Hepatic stellate cell (primary cell): Measurements from ENCODE around the gene PDE1C.

Experiments used
- DNase-seq: peaks from one replicate; pipeline ENCODE4 v3.0.0; 2011; ENCODE audit warnings: low spot score

PDE1C gene

GRCh38 chr7:31991406-31991805 lies 78.8 kb downstream of the PDE1C start:
- no peak for DNase-seq

- DNase-seq = no peak
Observed at GRCh38 chr7:31986878-31987518, 83.2 kb downstream of the PDE1C start.

DNA sequence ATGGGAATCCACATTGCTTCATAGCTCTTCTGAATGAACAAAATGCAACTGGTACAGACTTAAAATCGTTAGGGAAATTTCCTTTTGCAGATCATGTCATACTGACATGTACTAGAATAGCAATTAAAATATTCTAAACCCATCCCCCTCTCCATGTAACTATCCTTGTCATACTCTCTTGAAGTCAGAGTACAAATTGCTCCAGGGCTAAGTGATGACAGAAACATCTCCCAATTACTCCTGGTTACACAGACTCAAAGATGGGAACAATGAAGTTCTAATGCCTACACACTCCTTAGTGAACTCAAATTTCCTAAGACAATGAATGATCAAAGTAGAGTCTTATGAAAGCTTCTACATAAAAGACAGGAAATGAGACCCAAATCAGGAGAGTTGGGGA lies 87.2 kb downstream of the PDE1C start:
- DNase-seq = no peak

DNA sequence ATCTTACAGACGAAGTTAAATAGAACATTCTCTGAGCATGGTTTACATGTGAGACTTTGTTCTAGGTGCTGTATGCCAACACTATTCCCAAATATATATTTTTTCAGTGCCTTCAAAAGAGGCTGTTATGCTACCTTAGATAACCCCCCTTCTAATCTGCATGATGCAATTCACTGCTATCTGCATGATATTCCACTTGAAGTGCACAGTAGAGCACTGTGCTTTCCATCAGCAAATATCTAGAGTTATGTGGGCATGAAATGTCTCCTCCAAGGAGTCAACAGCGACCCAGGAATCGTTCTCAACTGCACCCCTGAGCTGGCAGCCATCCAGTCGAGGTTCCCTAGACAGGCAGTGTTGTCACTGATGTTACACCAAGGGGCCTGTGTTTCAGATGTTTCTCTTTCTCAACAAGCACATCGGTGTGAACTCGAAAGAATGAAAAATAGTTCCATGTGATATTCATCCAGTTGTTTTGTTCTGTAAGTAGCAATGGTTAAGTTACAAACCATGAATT lies 88.3 kb downstream of the PDE1C start:
- no peak for DNase-seq

DNA sequence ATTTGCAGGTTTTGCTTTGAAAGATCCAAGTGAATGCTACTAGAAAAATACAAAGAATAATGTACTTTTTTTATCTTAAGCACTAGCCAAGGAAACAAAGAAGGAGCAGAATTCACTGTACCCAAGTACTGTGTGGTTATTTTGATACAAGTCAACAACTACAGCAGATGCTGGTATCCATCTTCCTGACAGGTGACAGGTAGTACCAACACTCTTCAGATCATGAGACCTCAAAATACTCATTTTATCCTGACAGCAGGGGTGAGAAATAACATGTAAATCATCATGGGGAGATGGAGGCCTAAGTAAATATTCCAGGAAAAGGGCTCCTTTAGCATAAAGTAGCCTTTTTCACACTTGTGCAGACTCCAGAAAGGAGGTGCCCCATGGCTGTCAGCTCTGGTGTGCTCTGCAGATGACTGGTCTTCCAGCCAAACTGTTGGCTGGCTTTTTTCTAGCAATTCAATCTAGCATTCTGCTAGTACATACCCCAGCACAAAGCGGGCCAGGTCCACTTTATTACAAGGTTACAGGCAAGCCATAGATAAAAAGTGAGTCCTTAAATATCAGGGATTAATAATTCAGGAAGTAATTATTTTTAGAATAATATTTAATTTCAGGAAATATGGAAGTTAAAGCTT lies 90.4 kb downstream of the PDE1C start:
- no peak for DNase-seq

DNA sequence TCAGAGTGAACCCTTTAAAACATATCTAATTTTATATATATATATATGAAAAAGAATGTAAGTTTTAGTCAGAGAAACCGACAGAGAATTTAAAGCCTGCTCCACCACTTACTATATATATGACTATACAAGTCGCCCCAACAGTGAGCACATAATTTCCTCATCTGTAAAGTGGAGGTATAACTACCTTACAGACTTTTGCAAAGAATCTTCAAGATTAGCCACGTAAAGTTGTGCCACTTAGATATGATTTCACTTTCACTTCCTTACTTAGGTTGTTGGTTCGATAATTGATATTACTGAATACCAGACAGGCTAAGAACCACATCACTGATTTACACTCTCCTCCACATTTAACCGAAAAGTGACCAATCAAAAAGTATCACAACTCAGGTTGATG lies 94.7 kb downstream of the PDE1C start:
- no peak for DNase-seq

DNA sequence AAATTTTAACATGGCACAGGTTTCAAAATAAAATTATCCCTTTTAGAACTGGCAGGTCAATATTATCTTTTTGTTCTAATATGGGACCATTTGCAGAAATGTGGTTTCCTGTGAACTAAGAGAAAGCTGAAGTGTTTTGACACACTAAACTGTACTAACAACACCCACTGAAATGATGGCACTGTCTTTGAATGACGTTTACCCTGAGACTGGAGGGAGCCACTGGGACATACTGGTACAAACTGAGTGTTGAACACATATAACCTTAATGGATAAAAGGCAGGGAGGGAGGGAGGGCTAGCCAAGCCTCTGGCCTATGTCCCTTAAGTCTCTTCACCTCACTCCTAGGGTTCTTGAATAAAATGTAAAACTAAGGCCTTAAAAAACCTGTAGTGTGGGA lies 95.9 kb downstream of the PDE1C start:
- DNase-seq = no peak

- DNase-seq = no peak
Observed at GRCh38 chr7:31971049-31971667, 99.0 kb downstream of the PDE1C start.

DNA sequence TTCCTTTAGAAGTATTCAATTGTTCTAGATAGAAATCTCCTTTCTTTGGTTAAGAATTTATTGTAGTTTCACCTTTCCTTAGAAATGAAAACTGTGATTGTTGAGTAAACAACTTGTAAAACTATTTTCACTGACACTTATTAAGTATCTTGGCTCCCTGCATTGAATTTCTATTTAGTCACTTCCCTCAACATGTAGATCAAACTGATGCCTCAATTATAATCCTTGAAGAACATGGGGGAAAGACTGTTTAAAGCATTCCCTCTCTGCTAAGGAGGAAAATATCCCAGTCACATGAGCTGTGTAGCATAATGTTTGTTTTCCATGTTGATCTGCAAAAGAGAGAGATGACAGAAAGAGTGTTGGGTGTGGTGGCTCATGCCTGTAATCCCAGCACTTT lies 99.7 kb downstream of the PDE1C start:
- no peak for DNase-seq

GRCh38 chr7:31963569-31964175 lies 106.5 kb downstream of the PDE1C start:
- no peak for DNase-seq

GRCh38 chr7:31962246-31962645 lies 108.0 kb downstream of the PDE1C start:
- DNase-seq = no peak

DNA sequence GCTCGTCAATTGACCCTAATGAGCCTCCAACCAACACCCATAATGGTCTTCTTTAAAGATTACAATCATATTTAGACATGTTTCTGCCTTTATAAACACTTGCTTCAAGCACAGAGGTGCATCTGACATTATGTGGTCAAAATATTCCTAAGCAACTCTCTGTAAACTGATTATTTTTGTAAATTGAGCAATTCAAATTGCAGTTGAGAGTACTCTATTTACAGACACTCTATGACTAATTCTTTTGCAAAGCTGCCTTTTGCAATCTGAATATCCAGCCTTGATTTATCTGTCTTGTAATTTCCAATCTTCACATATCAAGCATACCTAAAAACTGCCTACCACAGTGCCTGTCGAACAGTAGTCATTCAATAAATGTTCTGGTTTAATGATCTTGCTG lies 112.0 kb downstream of the PDE1C start:
- DNase-seq = no peak

GRCh38 chr7:31957756-31958155 lies 112.5 kb downstream of the PDE1C start:
- DNase-seq = no peak

- DNase-seq = no peak
Observed at GRCh38 chr7:31957090-31957720, 113.0 kb downstream of the PDE1C start.

GRCh38 chr7:31955641-31956040 lies 114.6 kb downstream of the PDE1C start:
- DNase-seq = no peak

DNA sequence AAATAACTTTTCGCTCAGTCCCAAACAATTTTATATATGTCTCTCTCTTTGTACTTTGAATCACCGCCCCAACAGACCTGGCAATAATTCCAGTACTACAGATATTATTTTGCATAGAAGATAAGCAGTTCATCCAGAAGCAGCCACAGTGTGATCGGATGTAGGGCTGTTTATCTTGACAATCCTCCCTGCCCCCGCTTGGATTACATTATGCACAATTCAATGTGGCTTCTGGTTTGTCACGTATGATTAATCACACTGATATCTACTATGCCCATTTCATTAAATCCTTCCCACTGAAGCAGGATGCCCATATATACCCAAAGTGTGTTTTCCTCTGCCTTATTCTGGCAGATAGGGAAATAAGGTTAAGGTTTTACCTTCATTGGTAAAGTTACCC lies 115.2 kb downstream of the PDE1C start:
- no peak for DNase-seq

DNA sequence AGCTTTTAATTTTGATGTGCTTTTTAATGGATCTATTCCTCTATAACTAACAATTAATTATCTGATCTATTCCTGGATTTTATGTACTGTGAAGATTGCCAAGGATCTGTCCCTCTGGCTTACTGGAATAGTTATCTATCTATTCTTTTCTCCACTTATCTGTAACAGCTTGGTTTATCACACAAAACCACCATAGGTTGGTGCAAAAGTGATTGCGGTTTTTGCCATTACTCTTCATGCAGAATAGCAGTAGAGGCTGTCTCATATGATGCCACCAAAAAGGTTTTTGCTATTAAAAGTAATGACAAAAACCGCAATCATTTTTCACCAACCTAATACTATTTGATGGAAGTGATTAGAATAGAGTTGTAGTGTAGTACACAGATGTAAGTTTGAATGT lies 115.7 kb downstream of the PDE1C start:
- DNase-seq = no peak

- no peak for DNase-seq
Observed at GRCh38 chr7:31953432-31953831, 116.8 kb downstream of the PDE1C start.

- DNase-seq = no peak
Observed at GRCh38 chr7:31950091-31950755, 120.0 kb downstream of the PDE1C start.

- DNase-seq = peak; percentile 42
Observed at GRCh38 chr7:31948029-31948428, 122.2 kb downstream of the PDE1C start.

DNA sequence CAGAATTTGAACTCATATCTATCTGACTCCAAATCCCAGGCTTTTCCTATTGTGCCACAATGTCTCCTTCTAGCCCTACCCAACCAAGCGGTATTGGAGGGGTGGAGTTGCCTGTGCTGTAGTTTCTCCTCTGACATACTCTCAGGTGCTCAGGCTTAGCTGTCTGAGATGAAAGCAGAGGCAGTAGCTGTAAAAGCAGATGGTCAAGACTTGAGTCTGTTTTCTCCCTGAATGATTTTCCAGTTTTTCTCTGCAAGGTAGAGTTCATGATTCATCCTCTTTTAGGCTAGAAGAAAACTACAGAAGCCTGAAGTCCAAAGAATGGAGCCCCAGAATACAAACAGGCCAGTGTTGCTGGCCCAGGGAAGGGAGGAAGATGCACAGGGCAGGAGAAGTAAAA lies 130.0 kb downstream of the PDE1C start:
- no peak for DNase-seq

DNA sequence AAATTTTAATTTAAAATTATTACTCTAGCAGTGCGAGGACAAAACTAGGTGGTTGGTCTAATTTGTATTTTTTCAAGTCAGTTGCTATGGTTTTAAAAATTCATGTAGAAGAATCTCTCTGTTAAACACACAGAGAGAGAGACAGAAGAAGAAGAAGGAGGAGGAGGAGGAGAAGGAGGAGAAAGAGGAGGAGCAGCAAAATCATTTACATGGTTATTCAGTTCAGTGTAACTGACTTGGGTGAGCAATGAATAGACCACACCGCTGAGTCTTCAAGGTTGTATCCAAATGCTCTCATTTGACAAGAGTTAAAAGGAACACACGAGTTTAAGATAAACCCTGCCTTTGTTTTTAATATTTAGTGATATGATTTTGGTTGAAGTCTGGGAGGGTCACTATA lies 131.1 kb downstream of the PDE1C start:
- no peak for DNase-seq
